Measurements from ENCODE around the gene THAP3.
"Not testable (repeated sequence)": the region's sequence is repeated elsewhere in the genome, so short reads cannot be mapped to it uniquely, and the experiment has no call there.

Gene THAP3

DNA sequence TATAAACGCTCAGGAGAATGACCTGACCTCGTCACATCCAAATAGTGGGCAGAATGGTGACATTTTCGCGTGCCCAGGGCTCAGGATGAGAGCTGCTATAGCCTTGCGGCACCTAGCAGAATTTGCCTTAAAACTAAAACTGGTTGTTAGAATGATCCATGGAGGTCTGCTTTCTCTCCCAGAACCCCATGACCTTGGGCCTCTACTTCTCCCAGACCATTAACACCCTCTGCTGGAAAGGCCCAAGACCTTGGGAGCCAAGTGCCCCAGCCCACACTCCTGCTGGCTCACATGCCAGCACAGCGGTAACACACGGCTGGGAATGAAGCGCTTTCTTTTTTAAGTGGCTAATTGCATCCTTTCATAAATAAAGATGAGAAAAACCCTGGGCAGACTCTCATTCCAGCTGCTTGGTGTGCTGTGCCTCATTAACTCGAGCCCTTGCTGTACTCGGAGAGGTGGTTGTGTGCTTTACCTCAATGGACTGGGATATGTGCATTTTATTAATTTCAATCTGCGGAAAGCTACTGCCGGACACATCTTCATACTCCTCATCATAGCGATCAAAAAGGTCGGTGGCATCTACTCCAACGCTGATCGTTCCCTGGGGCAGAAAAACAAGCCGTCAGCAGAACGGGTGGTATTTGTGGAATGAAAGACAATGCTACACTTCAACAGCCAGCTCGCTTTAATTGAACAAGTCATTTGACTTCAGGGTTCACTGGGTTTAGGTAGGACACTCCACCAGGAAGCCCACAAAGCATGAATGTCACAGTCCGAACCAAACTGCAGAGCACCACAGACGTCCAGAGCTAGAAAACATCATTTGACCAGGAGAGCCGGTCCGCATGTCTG lies 29.0 kb downstream of the THAP3 start:
- intact Hi-C loops (cut with DNase I): no loop called here
- peak in 2 of 10 donors; percentile 37 to 38 for DNase-seq

DNA sequence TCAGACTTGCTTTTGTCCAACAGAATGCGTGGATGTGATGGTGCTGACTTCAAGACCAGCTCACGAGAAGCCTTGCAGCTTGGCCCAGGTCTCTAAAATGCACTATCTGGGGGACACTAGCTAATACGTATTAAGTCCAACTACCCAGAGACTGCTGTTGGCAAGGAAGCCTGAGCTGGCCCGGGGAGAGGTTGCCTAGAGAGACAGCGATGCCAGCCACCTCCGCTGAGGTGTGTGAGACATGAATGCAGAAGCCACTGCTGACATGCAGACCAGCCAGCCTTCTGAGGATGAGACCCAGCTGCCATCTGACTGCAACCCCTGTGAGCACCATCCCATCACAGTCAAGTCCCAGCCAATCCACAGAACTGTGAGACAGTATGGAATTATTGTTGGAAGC lies 32.5 kb downstream of the THAP3 start:
- intact Hi-C loops (cut with DNase I): no loop called here
- DNase-seq: peak in 1 of 10 donors; percentile 23

DNA sequence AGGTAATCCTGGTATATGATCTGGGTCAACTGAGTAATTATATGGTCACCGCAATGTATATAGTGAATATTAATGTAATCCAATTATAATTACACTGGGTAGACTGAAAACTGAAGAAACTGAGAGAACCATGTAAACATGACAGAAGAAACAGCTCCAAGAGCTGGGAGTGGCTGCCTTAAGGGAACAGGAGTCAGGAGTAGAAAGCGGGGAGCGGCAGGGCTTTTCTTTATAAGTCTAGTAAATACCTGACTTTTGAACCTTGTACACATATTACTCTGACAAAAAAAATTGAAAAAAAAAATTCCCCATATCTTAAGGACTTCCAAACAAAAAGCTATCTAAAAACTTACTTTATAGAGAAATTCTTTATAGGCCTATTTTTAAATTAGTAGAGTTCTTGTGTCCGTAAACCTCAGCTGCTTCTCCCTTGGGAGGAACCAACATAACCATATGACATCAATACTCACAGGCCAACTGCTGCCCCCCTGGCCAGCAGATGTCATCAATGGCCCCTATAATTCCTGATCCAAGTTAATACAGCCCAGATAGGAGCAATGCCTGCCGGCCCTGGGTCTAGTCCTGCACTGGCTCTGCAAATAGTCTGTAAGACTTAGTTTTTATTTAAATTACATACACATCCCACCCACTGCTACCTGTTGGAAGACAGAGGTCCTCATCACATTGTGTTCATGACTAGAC lies 33.8 kb downstream of the THAP3 start:
- peak in 1 of 10 donors; percentile 25 for DNase-seq
- intact Hi-C loops (cut with DNase I): no loop called here

DNA sequence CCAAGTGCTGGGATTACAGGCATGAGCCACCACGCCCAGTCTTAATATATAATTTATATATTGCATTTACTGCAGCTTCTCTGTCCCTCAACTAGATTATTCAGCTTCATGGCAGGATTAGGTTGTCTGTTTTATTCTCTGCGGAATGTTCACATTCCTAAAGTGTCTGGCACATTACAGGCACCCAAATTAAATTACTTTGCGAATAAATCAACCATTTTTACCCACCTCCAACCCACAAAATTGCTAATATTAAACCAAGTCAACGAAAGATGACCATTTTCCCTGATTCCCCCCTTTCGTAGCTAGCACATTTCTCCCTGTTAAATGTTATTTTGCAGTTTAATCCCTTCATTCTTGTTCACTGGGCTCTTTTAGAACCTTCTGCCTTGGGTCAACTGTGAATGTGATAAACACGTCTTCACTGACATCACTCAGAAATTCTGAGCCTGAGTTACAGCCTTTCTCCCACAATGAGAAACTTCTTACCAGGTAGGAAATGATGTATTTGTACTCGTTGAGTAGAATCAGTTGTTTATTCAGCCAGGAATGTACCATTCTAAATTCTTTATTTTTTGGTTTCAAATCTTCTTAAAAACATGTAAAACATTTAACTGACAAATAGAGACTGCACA lies 35.9 kb downstream of the THAP3 start:
- intact Hi-C loops (cut with DNase I): no loop called here
- DNase-seq: no peak

DNA sequence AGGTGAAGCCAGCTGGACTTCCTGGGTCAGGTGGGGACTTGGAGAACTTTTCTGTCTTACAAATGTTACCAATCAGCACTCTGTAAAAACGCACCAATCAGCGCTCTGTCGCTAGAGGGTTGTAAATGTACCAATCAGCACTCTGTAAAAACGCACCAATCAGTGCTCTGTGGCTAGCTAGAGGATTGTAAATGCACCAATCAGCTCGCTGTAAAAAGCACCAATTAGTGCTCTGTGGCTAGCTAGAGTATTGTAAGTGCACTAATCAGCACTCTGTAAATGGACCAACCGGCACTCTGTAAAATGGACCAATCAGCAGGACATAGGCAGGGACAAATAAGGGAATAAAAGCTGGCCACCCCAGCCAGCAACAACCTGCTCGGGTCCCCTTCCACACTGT lies 37.8 kb downstream of the THAP3 start:
- intact Hi-C loops (cut with DNase I); DNase-seq: not testable (repeated sequence)

DNA sequence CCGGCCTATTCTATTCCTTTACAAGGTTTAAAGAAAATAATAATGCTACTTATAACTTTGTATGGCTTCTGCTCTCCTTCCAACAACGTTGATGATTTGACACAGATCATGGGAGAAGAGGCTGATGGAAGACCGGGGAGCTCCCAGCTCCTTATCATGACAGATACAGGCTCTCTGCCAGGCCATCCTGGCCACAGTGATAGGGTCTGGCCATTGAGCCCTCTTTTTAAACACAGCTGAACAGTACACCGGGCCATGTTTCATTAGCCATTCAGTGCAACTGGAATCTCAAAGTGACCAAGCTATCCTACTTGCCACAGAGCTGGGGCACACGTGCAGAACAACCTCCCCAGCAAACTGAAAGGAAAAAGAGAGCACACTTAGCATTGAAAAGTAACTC lies 42.0 kb downstream of the THAP3 start:
- intact Hi-C loops (cut with DNase I): no loop called here
- no peak for DNase-seq

DNA sequence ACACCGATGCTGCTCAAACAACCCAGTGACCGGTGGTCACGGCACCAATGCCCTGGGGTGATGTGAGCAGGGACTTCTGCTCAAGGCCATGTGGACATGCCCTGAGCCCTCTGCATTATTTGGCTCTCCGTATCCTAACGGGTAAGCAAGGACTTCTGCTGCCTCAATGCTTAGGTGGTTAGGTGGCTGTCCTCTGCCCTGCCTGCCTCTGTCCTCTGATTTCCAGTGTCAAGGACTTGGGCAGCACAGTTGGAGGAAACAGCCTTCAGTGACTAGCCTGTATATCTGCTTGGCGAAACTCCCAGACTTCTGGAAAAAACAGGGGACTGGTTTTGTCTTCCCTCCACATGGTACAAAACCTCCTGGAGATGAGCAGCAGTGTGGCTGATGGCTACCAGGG lies 42.5 kb downstream of the THAP3 start:
- intact Hi-C loops (cut with DNase I): no loop called here
- no peak for DNase-seq

DNA sequence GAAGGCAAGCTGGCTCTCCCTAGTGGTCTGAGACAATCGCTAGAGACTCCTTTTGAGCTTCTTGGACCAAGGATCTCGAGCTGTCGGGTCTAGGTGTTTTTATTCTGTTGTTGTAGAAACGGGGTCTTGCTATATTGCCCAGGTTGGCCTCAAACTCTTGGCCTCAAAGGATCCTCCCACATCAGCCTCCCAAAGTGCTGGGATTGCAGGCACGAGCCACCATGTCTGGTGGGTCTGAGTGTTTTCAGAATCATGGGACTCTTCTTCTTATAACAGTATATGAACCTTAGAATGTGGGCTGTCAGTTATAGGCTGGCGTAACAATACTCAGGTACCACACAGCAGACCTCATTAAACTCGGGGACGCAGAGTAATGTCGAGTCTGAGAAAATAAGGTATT lies 43.8 kb downstream of the THAP3 start:
- DNase-seq: no peak
- intact Hi-C loops (cut with DNase I): no loop called here

DNA sequence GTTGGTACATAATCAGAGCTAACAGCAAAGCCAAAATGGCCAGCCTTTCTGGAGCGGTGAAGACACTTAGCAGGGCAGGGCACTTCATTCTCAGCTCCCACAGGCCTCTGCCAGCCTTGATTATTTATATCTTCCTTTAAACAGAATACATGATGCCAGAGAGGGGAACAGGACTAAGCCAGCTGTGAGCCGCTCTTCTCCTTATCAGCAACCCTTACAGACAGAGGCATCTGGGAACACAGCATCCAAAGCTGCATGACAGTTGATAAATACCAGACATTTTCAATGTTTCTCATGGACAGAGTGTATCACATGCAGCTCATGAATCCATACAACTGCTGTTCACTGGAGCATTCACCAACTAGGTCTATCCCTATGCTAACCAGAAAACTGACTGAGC lies 47.9 kb downstream of the THAP3 start:
- intact Hi-C loops (cut with DNase I): no loop called here
- DNase-seq: peak in 1 of 10 donors; percentile 24

DNA sequence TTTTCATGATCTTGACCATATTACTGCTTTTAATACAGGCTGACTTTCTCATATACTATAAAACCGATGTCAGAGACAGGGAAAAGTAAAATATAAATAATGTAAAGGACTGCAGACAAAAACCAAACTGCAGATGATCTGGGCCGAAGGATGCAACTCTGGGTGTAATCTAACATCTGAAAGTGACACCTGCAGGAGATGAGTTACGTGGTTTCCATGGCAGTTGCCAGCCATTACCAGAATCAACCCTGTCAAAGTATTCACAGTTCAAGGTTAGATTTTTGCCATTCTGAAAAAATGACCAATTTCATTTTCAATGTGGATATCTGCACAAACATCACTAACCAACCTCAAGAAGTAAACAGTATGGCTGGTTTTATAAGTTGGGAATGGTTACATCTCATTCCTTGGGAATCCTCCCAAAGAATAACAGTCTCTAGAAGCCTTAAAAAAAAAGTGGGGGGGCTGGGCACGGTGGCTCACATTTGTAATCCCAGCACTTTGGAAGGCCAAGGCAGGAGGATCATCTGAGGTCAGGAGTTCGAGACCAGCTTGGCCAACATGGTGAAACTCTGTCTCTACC lies 49.2 kb downstream of the THAP3 start:
- intact Hi-C loops (cut with DNase I): no loop called here
- DNase-seq: no peak

DNA sequence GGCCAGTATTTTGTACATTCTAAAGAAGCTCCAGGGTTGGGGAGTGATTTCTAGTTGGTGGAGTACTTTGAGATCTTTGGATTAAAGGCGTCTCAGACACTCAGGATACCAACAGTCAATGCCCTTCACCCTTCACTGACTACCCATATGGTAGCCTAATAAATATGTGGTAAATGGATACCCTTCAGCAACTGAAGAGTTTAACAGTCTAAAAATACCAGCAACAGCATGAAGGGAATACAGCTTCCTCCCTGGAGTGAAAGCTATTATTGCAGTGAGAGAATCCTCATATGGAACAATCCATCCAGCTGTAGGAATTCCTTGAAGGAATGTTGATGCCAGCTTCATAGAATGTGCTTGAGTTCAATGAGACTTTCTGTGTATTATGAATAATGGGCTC lies 50.1 kb downstream of the THAP3 start:
- DNase-seq: no peak
- intact Hi-C loops (cut with DNase I): no loop called here

DNA sequence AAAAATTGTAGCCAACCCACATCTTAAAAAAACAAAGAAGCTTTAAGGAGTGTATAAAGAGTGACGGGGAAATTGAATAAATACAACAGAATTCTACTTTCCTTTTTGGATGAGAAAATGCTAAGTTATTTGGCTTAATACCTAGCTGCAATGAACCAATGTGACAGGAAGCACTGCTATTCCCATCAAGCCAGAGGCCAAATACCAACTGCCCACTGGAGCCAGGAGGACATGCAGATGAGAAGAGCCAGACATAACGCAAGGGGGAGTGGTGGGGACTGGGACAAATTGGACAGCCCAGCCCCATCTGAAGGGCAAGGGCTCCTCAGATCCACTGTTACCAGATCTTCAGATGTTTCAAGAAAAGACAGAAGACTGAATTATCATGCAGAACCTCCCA lies 51.3 kb downstream of the THAP3 start:
- no peak for DNase-seq
- intact Hi-C loops (cut with DNase I): no loop called here
